ENCODE measurements around the gene JMJD6. TPM values are rescaled to one million over a fixed set of nuclear protein-coding genes. Genes with fewer than 3 reads are reported as not detected.

JMJD6 gene
- total and polyA plus RNA-seq, 9 of the 15 experiments (the other 6 are each of a cell fraction or from before 2014, with no cell fraction given) = 2.5 to 52.3 (median 36.3) TPM

- Histone ChIP-seq H3K27me3 (ENCODE audit: control insufficient read depth in 2 of 2, insufficient read depth in 2 of 2, low read length in 2 of 2) (no peaks in the 10 kb centered on the region), H2AFZ (ENCODE audit: low read depth, low read length) (no peak overlapping the region), H3K4me1 (replicated peaks in 1 of 2; ENCODE audit: control insufficient read depth in 2 of 2, insufficient read depth in 2 of 2, low read length in 2 of 2) (peaks cover 0 to 7% of the 10 kb centered on the region in 2 experiments; a peak in 2 of 5 replicates), H3K36me3 (ENCODE audit: control insufficient read depth, insufficient read depth, low read length) (peaks cover 60% of the 10 kb centered on the region), H3K9me1 (ENCODE audit: control insufficient read depth, insufficient read depth, low read length) (no peaks in the 10 kb centered on the region), H3K4me2 (ENCODE audit: insufficient read depth, low read length) (no peak overlapping the region), H3K9me3 (replicated peaks; ENCODE audit: control insufficient read depth, insufficient read depth, low read depth, low read length) (no peaks in the 10 kb centered on the region), H4K20me1 (replicated peaks; ENCODE audit: control insufficient read depth, insufficient read depth, low read length) (no peaks in the 10 kb centered on the region), H3K4me3 (no peak overlapping the region), H3K9ac (ENCODE audit: insufficient read depth in 1 of 2, low read depth in 2 of 2, low read length in 2 of 2) (no peak overlapping the region), H3K79me2 (ENCODE audit: control insufficient read depth, insufficient read depth, low read length) (no peaks in the 10 kb centered on the region), H3K27ac (ENCODE audit: extremely low read depth, low read depth, low read length) (no peak overlapping the region)
- in situ Hi-C loops (cut with MboI) = no loop called here
- FAIRE-seq (no peak), ATAC-seq (no peak), DNase-seq (ENCODE audit: extremely low read depth in 1 of 4, low spot score in 3 of 4) (no peak)
- intact Hi-C loops (cut with micrococcal nuclease) = no loop called here
- CTCF ChIA-PET (ENCODE audit: low intra/inter-chr PET ratio) = no interaction called here
- WGBS (ENCODE audit: insufficient coverage, low coverage, missing lambda C conversion rate) = 79% methylated on average over 10 of the region's 10 CpGs
- POLR2A ChIA-PET = interaction anchor here (0.7 to 1.2 kb wide), 3 partner anchors 12 to 91 kb away, joined by 3 read pairs; no protein-coding TSS in a partner anchor
- no TSS peak for BruUV-seq (replicated peaks)
- no peak for TF ChIP-seq IRF1 (CRISPR knock-in tag; IDR thresholded peaks at IDR 0.05; ENCODE audit: borderline replicate concordance)
- no peak for TF ChIP-seq MCM5 (IDR thresholded peaks at IDR 0.05; ENCODE audit: low read depth)
- no peak for TF ChIP-seq SNRNP70 (optimal IDR thresholded peaks at IDR 0.05; ENCODE audit: low read depth, low read length)
- no peak for TF ChIP-seq GABPB1 (CRISPR knock-in tag; IDR thresholded peaks at IDR 0.05)
- TF ChIP-seq ZFP1 (CRISPR knock-in tag; IDR thresholded peaks at IDR 0.05) = no peak
- TF ChIP-seq, protein P1, sequence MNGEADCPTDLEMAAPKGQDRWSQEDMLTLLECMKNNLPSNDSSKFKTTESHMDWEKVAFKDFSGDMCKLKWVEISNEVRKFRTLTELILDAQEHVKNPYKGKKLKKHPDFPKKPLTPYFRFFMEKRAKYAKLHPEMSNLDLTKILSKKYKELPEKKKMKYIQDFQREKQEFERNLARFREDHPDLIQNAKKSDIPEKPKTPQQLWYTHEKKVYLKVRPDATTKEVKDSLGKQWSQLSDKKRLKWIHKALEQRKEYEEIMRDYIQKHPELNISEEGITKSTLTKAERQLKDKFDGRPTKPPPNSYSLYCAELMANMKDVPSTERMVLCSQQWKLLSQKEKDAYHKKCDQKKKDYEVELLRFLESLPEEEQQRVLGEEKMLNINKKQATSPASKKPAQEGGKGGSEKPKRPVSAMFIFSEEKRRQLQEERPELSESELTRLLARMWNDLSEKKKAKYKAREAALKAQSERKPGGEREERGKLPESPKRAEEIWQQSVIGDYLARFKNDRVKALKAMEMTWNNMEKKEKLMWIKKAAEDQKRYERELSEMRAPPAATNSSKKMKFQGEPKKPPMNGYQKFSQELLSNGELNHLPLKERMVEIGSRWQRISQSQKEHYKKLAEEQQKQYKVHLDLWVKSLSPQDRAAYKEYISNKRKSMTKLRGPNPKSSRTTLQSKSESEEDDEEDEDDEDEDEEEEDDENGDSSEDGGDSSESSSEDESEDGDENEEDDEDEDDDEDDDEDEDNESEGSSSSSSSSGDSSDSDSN (IDR thresholded peaks at IDR 0.05; ENCODE audit: borderline replicate concordance in 1 of 2, low read depth in 2 of 2, low read length in 2 of 2) = no peak
- no peak for TF ChIP-seq CAMTA2 (CRISPR knock-in tag; conservative IDR thresholded peaks at IDR 0.05)
- TF ChIP-seq ZBTB7A (IDR thresholded peaks at IDR 0.05; ENCODE audit: borderline replicate concordance, control insufficient read depth, low read depth, low read length) = no peak
- TF ChIP-seq CUX1 (CRISPR knock-in tag; IDR thresholded peaks at IDR 0.05) = no peak
- TF ChIP-seq KLF6 (CRISPR knock-in tag; IDR thresholded peaks at IDR 0.05; ENCODE audit: borderline replicate concordance) = no peak
- TF ChIP-seq EP300 (IDR thresholded peaks at IDR 0.05; ENCODE audit: low read length) = no peak
- TF ChIP-seq CBX8 (IDR thresholded peaks at IDR 0.05; ENCODE audit: borderline replicate concordance, extremely low read depth, low read depth, low read length, poor library complexity, severe bottlenecking) = no peak
- TF ChIP-seq RNF2 (IDR thresholded peaks at IDR 0.05) = no peak
- no peak for TF ChIP-seq NCOA1 (IDR thresholded peaks at IDR 0.05; ENCODE audit: low read depth)
Observed at GRCh38 chr17:76775021-76775600, 48.7 kb upstream of the JMJD6 start.
